Measurements from ENCODE around the gene IGFBP1. TPM values are rescaled to one million over a fixed set of nuclear protein-coding genes. Genes with fewer than 3 reads are reported as not detected.

Gene IGFBP1
- total and polyA plus RNA-seq, 2 of the 13 experiments (the other 11 are each of a cell fraction or from before 2014, with no cell fraction given) = 5.4 to 885 TPM

DNA sequence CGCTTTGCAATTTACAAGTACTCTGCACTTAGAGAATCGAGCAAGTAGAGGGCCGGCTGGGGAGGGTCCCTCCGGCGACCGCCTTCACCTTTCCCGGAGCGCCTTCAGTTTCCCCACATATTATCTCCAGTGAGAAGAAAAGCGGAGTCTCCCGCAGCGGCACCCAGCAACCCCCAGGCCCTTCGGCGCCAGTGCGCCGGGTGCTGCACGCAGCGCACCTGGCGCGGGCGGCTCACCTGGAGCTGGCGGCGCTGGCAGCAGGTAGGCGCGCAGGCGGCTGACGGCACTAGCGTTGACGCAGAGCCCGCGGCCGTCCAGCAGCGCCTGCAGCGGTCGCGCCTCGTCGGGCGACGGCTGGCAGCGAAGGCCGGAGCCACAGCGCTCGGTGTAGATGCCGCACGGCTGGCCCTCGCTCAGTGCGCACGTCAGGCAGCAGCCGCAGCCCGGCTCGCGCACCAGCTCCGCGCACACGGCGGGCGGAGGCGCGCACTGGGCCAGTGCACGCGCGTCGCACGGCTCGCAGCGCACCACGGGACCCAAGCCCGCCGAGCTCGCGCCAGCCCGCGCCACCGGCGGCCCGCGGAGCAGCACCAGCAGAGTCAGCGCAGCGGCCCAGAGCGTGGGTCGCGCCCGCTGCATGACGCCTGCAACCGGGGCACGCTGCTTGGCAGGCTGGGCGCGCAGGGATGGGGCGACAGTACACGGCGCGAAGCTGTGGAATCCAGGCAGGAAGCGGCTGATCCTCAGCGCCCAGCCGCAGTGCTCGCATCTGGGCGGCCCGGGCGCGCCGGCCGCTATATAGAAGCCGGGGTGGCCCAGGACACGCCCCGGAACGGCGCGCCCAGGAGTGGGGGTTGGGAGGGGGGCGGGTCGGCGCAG is 32.5 kb downstream of the IGFBP1 start, which contains the start of gene IGFBP3 (continued):
- TF ChIP-seq, protein P1, sequence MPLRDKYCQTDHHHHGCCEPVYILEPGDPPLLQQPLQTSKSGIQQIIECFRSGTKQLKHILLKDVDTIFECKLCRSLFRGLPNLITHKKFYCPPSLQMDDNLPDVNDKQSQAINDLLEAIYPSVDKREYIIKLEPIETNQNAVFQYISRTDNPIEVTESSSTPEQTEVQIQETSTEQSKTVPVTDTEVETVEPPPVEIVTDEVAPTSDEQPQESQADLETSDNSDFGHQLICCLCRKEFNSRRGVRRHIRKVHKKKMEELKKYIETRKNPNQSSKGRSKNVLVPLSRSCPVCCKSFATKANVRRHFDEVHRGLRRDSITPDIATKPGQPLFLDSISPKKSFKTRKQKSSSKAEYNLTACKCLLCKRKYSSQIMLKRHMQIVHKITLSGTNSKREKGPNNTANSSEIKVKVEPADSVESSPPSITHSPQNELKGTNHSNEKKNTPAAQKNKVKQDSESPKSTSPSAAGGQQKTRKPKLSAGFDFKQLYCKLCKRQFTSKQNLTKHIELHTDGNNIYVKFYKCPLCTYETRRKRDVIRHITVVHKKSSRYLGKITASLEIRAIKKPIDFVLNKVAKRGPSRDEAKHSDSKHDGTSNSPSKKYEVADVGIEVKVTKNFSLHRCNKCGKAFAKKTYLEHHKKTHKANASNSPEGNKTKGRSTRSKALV (CRISPR knock-in tag; IDR thresholded peaks at IDR 0.05) = peak; percentile 38; the same call in 1 of the 2 replicates
- no peak for TF ChIP-seq FOSL2 (CRISPR knock-in tag; IDR thresholded peaks at IDR 0.05)
- no peak for TF ChIP-seq ZBTB7B (CRISPR knock-in tag; IDR thresholded peaks at IDR 0.05)
- TF ChIP-seq, protein P2, sequence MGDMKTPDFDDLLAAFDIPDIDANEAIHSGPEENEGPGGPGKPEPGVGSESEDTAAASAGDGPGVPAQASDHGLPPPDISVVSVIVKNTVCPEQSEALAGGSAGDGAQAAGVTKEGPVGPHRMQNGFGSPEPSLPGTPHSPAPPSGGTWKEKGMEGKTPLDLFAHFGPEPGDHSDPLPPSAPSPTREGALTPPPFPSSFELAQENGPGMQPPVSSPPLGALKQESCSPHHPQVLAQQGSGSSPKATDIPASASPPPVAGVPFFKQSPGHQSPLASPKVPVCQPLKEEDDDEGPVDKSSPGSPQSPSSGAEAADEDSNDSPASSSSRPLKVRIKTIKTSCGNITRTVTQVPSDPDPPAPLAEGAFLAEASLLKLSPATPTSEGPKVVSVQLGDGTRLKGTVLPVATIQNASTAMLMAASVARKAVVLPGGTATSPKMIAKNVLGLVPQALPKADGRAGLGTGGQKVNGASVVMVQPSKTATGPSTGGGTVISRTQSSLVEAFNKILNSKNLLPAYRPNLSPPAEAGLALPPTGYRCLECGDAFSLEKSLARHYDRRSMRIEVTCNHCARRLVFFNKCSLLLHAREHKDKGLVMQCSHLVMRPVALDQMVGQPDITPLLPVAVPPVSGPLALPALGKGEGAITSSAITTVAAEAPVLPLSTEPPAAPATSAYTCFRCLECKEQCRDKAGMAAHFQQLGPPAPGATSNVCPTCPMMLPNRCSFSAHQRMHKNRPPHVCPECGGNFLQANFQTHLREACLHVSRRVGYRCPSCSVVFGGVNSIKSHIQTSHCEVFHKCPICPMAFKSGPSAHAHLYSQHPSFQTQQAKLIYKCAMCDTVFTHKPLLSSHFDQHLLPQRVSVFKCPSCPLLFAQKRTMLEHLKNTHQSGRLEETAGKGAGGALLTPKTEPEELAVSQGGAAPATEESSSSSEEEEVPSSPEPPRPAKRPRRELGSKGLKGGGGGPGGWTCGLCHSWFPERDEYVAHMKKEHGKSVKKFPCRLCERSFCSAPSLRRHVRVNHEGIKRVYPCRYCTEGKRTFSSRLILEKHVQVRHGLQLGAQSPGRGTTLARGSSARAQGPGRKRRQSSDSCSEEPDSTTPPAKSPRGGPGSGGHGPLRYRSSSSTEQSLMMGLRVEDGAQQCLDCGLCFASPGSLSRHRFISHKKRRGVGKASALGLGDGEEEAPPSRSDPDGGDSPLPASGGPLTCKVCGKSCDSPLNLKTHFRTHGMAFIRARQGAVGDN (CRISPR knock-in tag; IDR thresholded peaks at IDR 0.05) = peak; percentile 56
- no peak for TF ChIP-seq MTA3 (CRISPR knock-in tag; IDR thresholded peaks at IDR 0.05)
- peak; percentile 47; the same call in 1 of the 2 replicates for TF ChIP-seq RBFOX2 (IDR thresholded peaks at IDR 0.05; ENCODE audit: low read depth, low read length)
- TF ChIP-seq, protein P3, sequence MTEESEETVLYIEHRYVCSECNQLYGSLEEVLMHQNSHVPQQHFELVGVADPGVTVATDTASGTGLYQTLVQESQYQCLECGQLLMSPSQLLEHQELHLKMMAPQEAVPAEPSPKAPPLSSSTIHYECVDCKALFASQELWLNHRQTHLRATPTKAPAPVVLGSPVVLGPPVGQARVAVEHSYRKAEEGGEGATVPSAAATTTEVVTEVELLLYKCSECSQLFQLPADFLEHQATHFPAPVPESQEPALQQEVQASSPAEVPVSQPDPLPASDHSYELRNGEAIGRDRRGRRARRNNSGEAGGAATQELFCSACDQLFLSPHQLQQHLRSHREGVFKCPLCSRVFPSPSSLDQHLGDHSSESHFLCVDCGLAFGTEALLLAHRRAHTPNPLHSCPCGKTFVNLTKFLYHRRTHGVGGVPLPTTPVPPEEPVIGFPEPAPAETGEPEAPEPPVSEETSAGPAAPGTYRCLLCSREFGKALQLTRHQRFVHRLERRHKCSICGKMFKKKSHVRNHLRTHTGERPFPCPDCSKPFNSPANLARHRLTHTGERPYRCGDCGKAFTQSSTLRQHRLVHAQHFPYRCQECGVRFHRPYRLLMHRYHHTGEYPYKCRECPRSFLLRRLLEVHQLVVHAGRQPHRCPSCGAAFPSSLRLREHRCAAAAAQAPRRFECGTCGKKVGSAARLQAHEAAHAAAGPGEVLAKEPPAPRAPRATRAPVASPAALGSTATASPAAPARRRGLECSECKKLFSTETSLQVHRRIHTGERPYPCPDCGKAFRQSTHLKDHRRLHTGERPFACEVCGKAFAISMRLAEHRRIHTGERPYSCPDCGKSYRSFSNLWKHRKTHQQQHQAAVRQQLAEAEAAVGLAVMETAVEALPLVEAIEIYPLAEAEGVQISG (CRISPR knock-in tag; IDR thresholded peaks at IDR 0.05) = no peak
- no peak for TF ChIP-seq MED13 (CRISPR knock-in tag; IDR thresholded peaks at IDR 0.05)
- TF ChIP-seq, protein P4, sequence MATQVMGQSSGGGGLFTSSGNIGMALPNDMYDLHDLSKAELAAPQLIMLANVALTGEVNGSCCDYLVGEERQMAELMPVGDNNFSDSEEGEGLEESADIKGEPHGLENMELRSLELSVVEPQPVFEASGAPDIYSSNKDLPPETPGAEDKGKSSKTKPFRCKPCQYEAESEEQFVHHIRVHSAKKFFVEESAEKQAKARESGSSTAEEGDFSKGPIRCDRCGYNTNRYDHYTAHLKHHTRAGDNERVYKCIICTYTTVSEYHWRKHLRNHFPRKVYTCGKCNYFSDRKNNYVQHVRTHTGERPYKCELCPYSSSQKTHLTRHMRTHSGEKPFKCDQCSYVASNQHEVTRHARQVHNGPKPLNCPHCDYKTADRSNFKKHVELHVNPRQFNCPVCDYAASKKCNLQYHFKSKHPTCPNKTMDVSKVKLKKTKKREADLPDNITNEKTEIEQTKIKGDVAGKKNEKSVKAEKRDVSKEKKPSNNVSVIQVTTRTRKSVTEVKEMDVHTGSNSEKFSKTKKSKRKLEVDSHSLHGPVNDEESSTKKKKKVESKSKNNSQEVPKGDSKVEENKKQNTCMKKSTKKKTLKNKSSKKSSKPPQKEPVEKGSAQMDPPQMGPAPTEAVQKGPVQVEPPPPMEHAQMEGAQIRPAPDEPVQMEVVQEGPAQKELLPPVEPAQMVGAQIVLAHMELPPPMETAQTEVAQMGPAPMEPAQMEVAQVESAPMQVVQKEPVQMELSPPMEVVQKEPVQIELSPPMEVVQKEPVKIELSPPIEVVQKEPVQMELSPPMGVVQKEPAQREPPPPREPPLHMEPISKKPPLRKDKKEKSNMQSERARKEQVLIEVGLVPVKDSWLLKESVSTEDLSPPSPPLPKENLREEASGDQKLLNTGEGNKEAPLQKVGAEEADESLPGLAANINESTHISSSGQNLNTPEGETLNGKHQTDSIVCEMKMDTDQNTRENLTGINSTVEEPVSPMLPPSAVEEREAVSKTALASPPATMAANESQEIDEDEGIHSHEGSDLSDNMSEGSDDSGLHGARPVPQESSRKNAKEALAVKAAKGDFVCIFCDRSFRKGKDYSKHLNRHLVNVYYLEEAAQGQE (IDR thresholded peaks at IDR 0.05; ENCODE audit: borderline replicate concordance in 1 of 2, low read depth in 1 of 2, low read length in 2 of 2) = no peak
- TF ChIP-seq ARHGAP35 (CRISPR knock-in tag; IDR thresholded peaks at IDR 0.05; ENCODE audit: borderline replicate concordance) = no peak
- no peak for TF ChIP-seq KLF13 (CRISPR knock-in tag; IDR thresholded peaks at IDR 0.05)
- TF ChIP-seq RFXANK (CRISPR knock-in tag; IDR thresholded peaks at IDR 0.05) = no peak
- TF ChIP-seq, protein P5, sequence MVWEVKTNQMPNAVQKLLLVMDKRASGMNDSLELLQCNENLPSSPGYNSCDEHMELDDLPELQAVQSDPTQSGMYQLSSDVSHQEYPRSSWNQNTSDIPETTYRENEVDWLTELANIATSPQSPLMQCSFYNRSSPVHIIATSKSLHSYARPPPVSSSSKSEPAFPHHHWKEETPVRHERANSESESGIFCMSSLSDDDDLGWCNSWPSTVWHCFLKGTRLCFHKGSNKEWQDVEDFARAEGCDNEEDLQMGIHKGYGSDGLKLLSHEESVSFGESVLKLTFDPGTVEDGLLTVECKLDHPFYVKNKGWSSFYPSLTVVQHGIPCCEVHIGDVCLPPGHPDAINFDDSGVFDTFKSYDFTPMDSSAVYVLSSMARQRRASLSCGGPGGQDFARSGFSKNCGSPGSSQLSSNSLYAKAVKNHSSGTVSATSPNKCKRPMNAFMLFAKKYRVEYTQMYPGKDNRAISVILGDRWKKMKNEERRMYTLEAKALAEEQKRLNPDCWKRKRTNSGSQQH (CRISPR knock-in tag; IDR thresholded peaks at IDR 0.05; ENCODE audit: low read depth) = 0 out of 2 replicates have a peak, but pooled peaks have one; percentile 28
- TF ChIP-seq ZBTB21 (CRISPR knock-in tag; IDR thresholded peaks at IDR 0.05) = no peak

Measured in HepG2 (cell line).